GM10248 (cell line): ENCODE measurements around the gene CPOX.

Source experiments
- CTCF ChIA-PET: fragments of 300-600 bp; sonication (Branson Sonifier 250); formaldehyde crosslinking; extraction: SDS; loops from one replicate; lab custom pipeline; 2021; ENCODE audit warnings: antibody characterized with exemption; lab: Yijun Ruan, JAX
- POLR2A ChIA-PET: fragments of 350-650 bp; sonication (Branson Sonifier 250); formaldehyde crosslinking; extraction: SDS; loops from one replicate; lab custom pipeline; 2020; ENCODE audit warnings: antibody characterized with exemption; lab: Yijun Ruan, JAX
- DNase-seq: peaks from one replicate; pipeline ENCODE4 v3.0.0; 2012; ENCODE audit errors: extremely low spot score
- CTCF ChIP-seq: IDR thresholded peaks from 2 replicates; pipeline ENCODE4 v1.5.1; 2012; ENCODE audit warnings: mild to moderate bottlenecking, low read depth; ENCODE audit errors: extremely low read depth, missing control alignments, control extremely low read depth

The CPOX gene

GRCh38 chr3:98556164-98557130 lies 37.0 kb downstream of the CPOX start:
- POLR2A ChIA-PET: interaction anchor here (0.7 to 4.8 kb wide), 7 partner anchors 8 to 34 kb away, joined by 3 to 43 read pairs (median 6); partner anchors contain the start of genes CLDND1 and GPR15
- CTCF ChIA-PET: interaction anchor here (0.9 to 3.2 kb wide), 11 partner anchors 7 to 208 kb away, joined by 3 to 14 read pairs (median 4); no protein-coding TSS in a partner anchor
- no peak for TF ChIP-seq CTCF
- peak; percentile 54 for DNase-seq

GRCh38 chr3:98555025-98555379 lies 38.4 kb downstream of the CPOX start:
- ChIA-PET CTCF (interaction anchor here (1.0 to 3.2 kb wide), 9 partner anchors 9 to 46 kb away, joined by 3 to 14 read pairs (median 5); no protein-coding TSS in a partner anchor), POLR2A (interaction anchor here (0.8 to 4.8 kb wide), 5 partner anchors 9 to 32 kb away, joined by 3 to 43 read pairs (median 4); partner anchors contain the start of genes CLDND1 and GPR15)
- DNase-seq: no peak
- TF ChIP-seq CTCF: no peak

- POLR2A ChIA-PET: interaction anchor here (0.8 to 4.8 kb wide), 4 partner anchors 10 to 32 kb away, joined by 3 to 43 read pairs (median 11); partner anchors contain the start of genes CLDND1 and GPR15
- TF ChIP-seq CTCF: no peak
- no peak for DNase-seq
- CTCF ChIA-PET: interaction anchor here (1.0 to 3.2 kb wide), 9 partner anchors 9 to 47 kb away, joined by 3 to 14 read pairs (median 5); no protein-coding TSS in a partner anchor
Measured at GRCh38 chr3:98554580-98554979, 38.8 kb downstream of the CPOX start.

- no peak for TF ChIP-seq CTCF
- no peak for DNase-seq
- CTCF ChIA-PET: interaction anchor here (1.0 to 5.3 kb wide), 5 partner anchors 11 to 25 kb away, joined by 3 to 27 read pairs (median 4); no protein-coding TSS in a partner anchor
- POLR2A ChIA-PET: interaction anchor here (0.5 to 5.3 kb wide), 4 partner anchors 11 to 207 kb away, joined by 3 to 52 read pairs (median 5); no protein-coding TSS in a partner anchor
Measured at GRCh38 chr3:98553753-98554152, 39.7 kb downstream of the CPOX start.

GRCh38 chr3:98553021-98553563 lies 40.3 kb downstream of the CPOX start:
- TF ChIP-seq CTCF: no peak
- no peak for DNase-seq
- CTCF ChIA-PET: interaction anchor here (1.2 to 5.3 kb wide), 3 partner anchors 11 to 19 kb away, joined by 3 to 27 read pairs (median 4); no protein-coding TSS in a partner anchor
- POLR2A ChIA-PET: interaction anchor here (0.8 to 5.3 kb wide), 3 partner anchors 11 to 20 kb away, joined by 4 to 52 read pairs (median 6); no protein-coding TSS in a partner anchor
